NK-92 (cell line): Measurements from ENCODE around the gene TIMM21.

Source experiments
- DNase-seq: peaks from one replicate; lab custom pipeline; 2025; ENCODE audit not compliant: unreplicated experiment; lab: John Stamatoyannopoulos, UW

TIMM21 gene

GRCh38 chr18:74146756-74147155, 1.6 kb upstream of the TIMM21 start:
- DNase-seq, result no peak

- no peak for DNase-seq
These were observed 888 bp upstream of the TIMM21 start for GRCh38 chr18:74147491-74147778.

DNA sequence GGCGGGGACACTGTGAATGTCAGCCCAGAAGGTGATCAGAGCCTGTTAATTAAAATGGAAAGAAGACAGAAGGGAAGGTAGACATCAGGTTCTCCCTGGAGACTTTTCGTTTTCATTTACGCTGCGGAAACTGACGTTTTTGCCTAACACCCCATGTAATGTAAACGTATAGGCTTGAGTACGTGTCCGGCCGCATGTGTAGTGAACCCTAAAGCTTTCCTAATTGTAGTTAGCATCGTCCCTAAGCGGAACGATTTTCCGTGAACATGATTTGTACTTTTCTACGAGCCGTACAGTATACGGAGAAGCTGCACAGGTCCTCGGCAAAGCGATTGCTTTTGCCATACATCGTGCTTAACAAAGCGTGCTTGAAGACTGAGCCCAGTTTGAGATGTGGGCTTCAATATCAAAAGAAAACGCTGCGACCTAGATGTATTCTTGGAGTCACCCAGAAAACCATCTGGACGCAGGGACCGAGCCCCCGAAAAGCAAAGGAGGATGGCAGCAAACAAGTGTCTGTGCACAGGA, 284 bp downstream of the TIMM21 start:
- no peak for DNase-seq

DNA sequence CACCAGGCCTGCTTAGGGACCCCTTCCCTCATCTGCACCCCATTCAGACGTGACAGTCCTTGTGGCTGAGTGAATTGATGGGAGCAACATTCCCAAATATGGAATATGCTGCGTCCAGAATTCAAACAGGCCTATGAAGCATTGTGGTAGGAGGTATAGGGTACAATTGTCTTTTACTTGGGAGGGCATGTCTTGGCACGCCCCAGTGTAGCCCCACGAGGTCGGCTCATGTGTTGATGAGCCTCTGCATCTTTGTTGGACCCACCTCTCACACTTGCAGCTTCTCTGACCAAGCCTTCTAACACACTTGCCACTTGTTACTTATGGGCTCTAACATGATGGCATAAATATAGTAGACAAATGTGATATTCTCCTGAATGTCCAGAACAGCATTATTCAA, 1.6 kb downstream of the TIMM21 start:
- DNase-seq, result no peak

DNA sequence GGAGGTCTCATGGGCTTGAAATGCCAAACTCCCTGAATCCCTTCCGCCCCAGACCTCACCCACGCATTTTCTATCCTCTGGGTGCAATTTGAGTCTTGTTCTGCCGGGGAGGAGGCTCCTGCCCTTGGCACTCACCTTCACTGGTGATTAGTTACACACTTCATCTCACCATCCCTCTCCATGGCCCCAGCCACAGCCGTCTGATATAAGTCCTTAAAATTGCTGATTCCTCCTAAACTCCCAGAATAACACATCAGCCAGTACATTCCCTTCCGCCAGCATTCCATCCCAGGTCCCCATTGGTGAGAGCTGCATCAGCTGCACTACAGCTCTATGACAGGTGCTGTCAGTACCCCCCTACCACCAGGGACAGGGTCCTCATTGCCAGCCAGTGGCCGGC, 3.9 kb downstream of the TIMM21 start:
- DNase-seq, result no peak

DNA sequence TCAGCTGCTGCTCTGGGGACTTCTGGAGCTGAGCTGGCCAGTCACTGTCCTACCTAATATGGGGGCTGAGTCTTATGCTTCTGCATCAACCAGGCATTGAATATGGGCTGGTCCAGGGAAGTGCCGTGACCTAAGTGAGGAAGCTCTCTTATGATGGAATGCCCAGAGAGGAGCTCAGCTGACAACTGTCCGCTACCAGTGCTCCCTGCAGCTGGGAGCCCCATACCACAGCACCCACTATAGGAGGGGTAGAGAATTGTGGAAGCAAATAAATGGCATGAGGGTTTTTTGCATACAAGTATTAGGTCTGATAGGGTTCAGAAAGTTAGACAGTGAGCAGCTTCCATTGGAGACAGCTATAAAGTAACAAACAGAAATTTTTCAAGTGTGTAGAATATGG, 4.5 kb downstream of the TIMM21 start:
- DNase-seq, result no peak

- DNase-seq, result no peak
These were observed 5.1 kb downstream of the TIMM21 start for GRCh38 chr18:74153377-74153776.

- no peak for DNase-seq
These were observed 5.5 kb downstream of the TIMM21 start for GRCh38 chr18:74153793-74154192.

- no peak for DNase-seq
These were observed 6.4 kb downstream of the TIMM21 start for GRCh38 chr18:74154716-74155115.

- no peak for DNase-seq
These were observed 7.0 kb downstream of the TIMM21 start for GRCh38 chr18:74155276-74155675.

DNA sequence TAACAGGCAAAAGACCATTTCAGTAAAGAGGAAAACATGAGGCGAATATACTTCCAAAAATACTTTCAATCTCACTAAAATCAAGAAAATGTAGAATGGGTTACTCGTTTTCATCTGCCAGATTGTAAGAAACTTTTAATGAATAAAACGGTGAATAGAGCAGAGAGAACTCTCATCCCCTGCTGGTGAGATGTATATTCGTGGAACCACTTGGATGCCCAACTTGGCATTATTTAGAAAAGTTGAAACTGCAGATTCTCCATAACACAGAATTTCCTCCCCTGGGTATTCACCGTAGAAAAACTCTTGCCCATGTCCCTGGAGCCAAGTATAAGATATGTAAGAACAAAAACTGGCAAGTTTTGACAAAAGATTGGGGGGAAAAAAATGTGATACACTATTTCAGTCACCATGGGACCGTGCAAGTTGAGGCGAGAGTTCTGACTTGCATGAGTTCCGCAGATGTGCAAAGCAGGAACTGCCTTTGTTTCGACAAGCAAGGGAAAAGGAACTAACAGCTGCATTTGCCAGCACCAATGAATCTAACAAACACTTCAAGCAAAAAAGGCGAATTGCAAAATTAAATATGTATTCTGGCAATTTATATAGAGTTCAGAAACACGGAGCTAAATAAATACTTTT, 14.8 kb downstream of the TIMM21 start:
- DNase-seq, result no peak

GRCh38 chr18:74166386-74166785, 18.1 kb downstream of the TIMM21 start:
- DNase-seq, result no peak

DNA sequence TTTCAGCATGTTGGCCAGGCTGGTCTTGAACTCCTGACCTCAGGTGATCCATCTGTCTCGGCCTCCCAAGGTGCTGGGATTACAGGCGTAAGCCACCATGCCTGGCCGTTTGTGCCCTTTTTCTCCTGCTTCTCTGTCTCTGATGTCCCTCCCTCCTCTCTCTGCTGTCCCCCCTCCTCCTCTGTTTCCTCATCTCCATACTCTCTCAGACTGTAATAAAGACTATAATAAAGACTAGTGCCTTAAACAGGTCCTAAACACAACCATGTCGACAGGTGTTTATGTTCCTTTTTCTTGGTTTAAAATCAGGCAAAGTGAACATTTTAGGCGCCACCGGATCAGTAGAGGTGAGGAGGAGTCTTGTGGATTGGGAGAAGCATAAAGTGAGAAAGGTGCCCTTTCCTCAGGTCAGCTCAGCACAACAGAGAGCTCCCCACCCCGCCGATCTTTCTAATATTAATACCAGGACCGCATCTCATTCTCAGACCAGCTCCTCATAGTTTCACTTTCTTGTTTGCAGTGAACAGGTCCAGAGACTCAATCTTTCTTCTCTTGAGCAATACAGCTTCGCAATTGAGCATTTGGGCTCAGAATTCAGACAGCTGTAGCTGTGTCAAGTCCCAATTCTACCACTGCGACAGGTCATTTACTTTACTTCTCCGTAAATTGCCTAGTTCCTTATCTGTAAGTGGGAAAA, 23.7 kb downstream of the TIMM21 start:
- no peak for DNase-seq

GRCh38 chr18:74172697-74173433, 24.5 kb downstream of the TIMM21 start:
- no peak for DNase-seq

DNA sequence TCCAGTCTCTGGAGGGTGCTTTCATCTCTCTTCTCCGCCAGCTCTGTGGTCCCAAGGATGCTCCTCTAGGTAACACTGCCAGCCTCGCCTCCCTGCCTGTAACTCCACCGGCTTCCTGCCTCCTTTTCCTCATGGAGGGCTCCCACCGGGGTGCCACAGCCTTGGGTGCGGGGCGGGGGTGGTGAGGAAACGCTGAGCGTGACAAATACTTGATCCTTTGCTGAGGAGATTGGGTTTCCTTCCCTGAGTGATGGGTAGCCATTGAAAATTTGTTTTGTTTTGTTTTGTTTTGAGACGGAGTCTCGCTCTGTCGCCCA, 25.1 kb downstream of the TIMM21 start:
- DNase-seq, result no peak

DNA sequence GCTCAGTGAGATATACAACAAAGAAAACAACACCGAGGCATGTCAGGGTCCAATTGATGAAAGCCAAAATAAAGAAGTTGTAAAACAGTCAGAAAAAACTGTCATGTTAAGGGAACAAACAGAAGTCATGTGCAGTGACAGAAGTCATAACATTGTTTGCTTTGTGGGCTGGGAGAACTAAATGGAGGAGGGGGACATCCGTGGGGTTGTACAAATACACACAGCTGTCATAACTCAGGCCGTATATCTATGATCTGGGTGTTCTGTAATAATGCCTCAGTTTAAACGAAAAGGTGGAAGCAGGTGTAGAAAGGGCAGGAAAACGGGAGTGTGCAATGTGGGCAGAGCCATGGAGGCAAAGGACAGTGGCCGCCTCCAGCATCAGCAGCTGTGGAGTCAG, 27.3 kb downstream of the TIMM21 start:
- no peak for DNase-seq

- DNase-seq, result no peak
These were observed 30.6 kb downstream of the TIMM21 start for GRCh38 chr18:74178884-74179283.

- DNase-seq, result no peak
These were observed 31.4 kb downstream of the TIMM21 start for GRCh38 chr18:74179623-74180199.

GRCh38 chr18:74182335-74182734, 34.0 kb downstream of the TIMM21 start:
- no peak for DNase-seq

- DNase-seq, result no peak
These were observed 34.8 kb downstream of the TIMM21 start for GRCh38 chr18:74183130-74183529.

DNA sequence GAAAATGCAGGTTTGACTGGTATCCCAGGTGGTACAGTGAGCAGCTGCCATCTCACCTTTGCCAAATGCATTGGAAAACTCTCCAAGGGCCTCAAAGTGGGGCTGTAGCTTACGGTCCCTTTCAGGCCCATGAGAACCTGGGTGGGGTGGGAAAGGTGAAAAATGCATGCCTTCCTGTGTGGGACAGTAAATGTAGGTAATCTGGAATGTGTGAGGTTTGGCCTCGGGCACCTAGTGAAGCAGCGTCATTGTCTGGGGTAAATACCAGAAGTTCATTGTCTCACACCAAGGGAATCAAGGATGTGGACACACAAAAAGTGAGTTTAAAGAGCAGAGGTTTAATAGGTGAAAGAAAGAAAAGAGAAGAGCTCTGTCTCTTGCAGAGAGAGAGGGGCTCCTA, 36.6 kb downstream of the TIMM21 start:
- no peak for DNase-seq

- DNase-seq, result no peak
These were observed 37.5 kb downstream of the TIMM21 start for GRCh38 chr18:74185860-74186259.
